Endothelial cell (in vitro differentiated cells): ENCODE results near the gene PRKD1. TPM values are rescaled to one million over a fixed set of nuclear protein-coding genes. Genes with fewer than 3 reads are reported as not detected.

ENCODE experiments used
- DNase-seq: peaks from one replicate; pipeline ENCODE4 v3.0.0; 2021; ENCODE audit warnings: low spot score
- H3K27ac Mint-ChIP-seq: one replicate; pipeline ENCODE4 v1.8.0; 2021; ENCODE audit warnings: mixed read lengths, inconsistent platforms; ENCODE audit not compliant: unreplicated experiment
- H3K27me3 Mint-ChIP-seq: one replicate; pipeline ENCODE4 v1.8.0; 2021; ENCODE audit warnings: mild to moderate bottlenecking, moderate library complexity, mixed read lengths, inconsistent platforms; ENCODE audit not compliant: unreplicated experiment
- H3K36me3 Mint-ChIP-seq: one replicate; pipeline ENCODE4 v1.8.0; 2021; ENCODE audit warnings: mild to moderate bottlenecking, low read depth, mixed read lengths, inconsistent platforms; ENCODE audit not compliant: unreplicated experiment
- H3K4me1 Mint-ChIP-seq: one replicate; pipeline ENCODE4 v1.8.0; 2021; ENCODE audit warnings: mild to moderate bottlenecking, mixed read lengths, inconsistent platforms; ENCODE audit not compliant: unreplicated experiment
- H3K4me3 Mint-ChIP-seq: one replicate; pipeline ENCODE4 v1.8.0; 2021; ENCODE audit warnings: mild to moderate bottlenecking, mixed read lengths, inconsistent platforms; ENCODE audit not compliant: unreplicated experiment
- H3K9me3 Mint-ChIP-seq: one replicate; pipeline ENCODE4 v1.8.0; 2021; ENCODE audit warnings: mixed read lengths, inconsistent platforms; ENCODE audit not compliant: unreplicated experiment
- CTCF ChIP-seq: fragments of 200-600 bp; sonication (generic); IDR thresholded peaks from one replicate; pipeline ENCODE4 v1.5.0; 2021; ENCODE audit warnings: antibody characterized with exemption; ENCODE audit not compliant: unreplicated experiment
- total RNA-seq: library from RNA; stranded (reverse); fragmentation: NEBNext Ultra II Directional; extraction: Animal tissue kit (Norgen Biotek cat#: 25700); gene quantifications from one replicate; pipeline ENCODE4 v1.2.1, GENCODE V29; 2021; ENCODE audit not compliant: unreplicated experiment

The PRKD1 gene
- total RNA-seq, 1 donor from 2014 or later, result 9.0 TPM

DNA sequence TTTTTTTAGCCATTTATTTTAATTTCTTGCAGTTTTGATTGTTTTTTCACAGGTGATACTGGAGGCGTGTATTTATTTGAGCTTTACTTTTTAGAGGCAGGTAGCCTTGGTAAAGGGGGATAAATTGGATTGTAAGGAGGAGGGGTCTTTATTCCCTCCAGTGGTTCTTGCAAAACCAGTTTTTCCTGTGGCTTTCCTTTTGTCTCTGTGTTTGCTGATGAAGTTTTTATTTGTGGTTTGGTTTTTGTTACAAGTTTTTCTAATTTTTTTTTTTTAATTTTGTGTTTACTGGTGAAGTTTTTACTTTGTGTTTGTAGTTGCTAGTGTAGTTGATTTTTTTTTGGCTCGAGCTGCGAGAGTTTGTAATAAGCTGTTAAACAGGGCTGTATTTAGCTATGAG, 278.5 kb downstream of the PRKD1 start:
- Mint-ChIP-seq H3K9me3 (peaks cover 16% of the 10 kb centered on the region), H3K4me1 (no peaks in the 10 kb centered on the region), H3K27me3 (no peaks in the 10 kb centered on the region), H3K4me3 (no peak overlapping the region), H3K27ac (no peak overlapping the region), H3K36me3 (peaks cover 13% of the 10 kb centered on the region)
- no peak for DNase-seq
- TF ChIP-seq CTCF, result no peak

DNA sequence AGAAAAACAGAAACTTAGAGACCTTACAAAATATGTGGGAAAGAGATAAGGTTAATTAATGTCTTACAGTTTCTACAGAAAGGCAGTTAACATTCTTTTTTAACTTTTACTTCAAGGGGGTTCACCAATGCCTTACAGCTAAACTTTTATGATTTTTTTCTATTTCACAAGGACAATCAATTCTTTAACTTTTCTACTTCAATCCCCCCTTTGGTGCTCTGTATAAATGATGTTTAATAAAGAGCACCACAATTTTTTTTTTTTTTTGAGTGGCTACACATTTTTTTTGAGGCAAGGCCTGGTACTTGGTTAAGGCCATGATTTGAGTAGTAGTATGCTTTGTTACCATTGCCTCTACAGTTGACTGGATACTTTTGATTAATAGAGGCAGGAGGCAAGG, 279.6 kb downstream of the PRKD1 start:
- no peak overlapping the region for H3K4me3 Mint-ChIP-seq
- TF ChIP-seq CTCF, result no peak
- no peak for DNase-seq
- no peaks in the 10 kb centered on the region for H3K27me3 Mint-ChIP-seq
- H3K4me1 Mint-ChIP-seq, result peaks cover 2% of the 10 kb centered on the region
- peaks cover 13% of the 10 kb centered on the region for H3K36me3 Mint-ChIP-seq
- H3K9me3 Mint-ChIP-seq, result peaks cover 16% of the 10 kb centered on the region
- H3K27ac Mint-ChIP-seq, result no peak overlapping the region

DNA sequence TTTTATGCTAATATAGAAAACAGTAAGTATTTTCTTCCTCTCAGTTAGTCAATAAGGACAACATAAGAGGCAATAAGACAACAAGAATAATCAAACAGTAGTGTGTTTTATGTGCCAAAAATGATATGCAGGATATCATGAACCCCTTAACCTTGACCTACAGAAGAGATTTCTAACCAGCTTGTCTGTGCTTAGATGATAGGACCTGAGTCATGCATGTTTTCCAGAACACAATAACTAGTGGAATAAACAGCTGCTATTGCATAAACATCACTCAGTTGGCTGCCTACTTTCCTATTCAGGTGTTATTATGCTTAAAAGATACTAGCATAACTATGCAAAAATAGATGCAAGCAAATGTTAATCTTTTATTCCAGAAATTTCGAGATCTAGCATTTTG, 282.5 kb downstream of the PRKD1 start:
- Mint-ChIP-seq H3K36me3 (peaks cover 11% of the 10 kb centered on the region), H3K4me1 (peaks cover 3% of the 10 kb centered on the region), H3K27me3 (no peaks in the 10 kb centered on the region), H3K27ac (no peak overlapping the region), H3K9me3 (peaks cover 16% of the 10 kb centered on the region), H3K4me3 (no peak overlapping the region)
- DNase-seq, result no peak
- no peak for TF ChIP-seq CTCF

DNA sequence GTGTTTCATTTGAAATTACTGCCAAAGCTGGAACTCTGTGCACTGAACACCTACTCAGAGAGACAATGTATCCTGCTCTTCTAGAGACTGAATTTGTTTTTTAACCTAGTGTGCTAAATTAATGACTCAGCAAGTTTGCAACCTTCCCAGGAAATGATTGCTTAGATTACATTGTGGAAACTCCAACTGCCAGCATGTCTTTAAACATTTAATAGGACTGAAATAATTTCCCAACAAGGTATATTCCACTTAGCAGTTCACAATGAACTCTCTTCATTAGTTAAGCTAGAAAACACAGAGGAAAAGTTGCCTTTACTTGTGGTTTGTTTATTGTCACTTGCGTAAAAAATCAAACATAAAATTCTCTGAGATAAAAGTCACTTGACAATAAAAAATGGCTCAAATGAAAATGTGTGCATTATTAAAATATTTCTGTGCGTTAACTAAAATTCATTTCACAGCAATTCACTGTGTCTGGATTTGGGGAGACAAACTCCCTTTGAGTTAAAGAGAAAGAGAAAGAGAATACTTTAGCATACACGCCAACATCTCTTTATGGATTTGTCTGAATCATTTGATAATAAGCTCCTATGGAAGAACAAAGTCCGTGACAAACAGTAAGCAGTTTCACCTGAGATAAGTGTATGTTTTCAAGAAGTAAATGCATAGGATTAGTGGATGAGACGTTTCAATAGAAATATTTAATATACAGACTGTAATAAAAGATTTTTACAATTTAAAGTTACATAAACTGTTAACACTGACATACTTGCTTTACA, 284.0 kb downstream of the PRKD1 start:
- Mint-ChIP-seq H3K4me1 (peaks cover 3% of the 10 kb centered on the region), H3K27ac (no peak overlapping the region), H3K36me3 (peaks cover 6% of the 10 kb centered on the region), H3K9me3 (peaks cover 11% of the 10 kb centered on the region), H3K27me3 (no peaks in the 10 kb centered on the region), H3K4me3 (no peak overlapping the region)
- DNase-seq, result no peak
- no peak for TF ChIP-seq CTCF

DNA sequence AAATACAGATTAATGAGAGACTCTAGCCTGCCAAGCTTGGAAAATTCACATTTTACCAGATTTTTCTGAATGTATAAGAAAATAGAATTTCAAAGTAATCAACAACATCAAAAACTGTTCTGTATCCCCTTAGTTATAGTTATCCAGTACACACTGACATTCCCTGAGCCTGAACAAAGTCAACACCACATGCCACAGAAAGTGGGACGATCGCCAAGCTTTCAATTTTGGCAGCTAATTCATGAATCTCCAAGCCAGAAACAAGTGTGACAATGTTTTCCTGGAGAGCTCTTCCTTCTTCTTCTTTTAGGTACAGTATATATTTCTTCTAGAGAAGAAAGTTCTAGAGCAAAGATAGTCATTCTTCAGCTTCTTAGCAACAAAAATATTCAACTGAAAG, 290.2 kb downstream of the PRKD1 start:
- H3K36me3 Mint-ChIP-seq, result no peaks in the 10 kb centered on the region
- no peak overlapping the region for H3K4me3 Mint-ChIP-seq
- no peak overlapping the region for H3K27ac Mint-ChIP-seq
- H3K27me3 Mint-ChIP-seq, result no peaks in the 10 kb centered on the region
- TF ChIP-seq CTCF, result no peak
- DNase-seq, result no peak
- H3K9me3 Mint-ChIP-seq, result no peaks in the 10 kb centered on the region
- H3K4me1 Mint-ChIP-seq, result no peaks in the 10 kb centered on the region
